ENCODE results near the gene MKNK2.

Gene MKNK2

DNA sequence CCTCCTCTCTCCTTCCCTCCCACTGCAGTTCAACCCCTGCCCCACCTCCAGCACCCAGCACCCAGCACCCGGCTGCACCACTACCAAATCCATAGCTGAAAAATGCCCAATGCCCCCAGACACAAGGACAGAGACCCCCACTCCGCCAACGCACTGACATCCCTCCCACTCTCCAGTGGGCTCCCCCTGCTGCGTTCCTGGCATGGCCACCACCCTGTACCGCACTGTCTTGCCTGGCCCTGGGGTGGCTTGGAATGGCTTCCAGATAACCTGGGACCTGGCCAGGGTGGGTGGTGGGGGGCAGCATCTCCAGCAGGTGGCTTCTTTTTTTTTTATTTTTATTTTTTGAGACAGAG, 5.8 kb upstream of the MKNK2 start:
- H3K4me1 Mint-ChIP-seq (ENCODE audit: low read depth): peaks cover 44% of the 10 kb centered on the region
- no peaks in the 10 kb centered on the region for H3K9me3 Mint-ChIP-seq (ENCODE audit: low read depth)
- H3K4me3 Mint-ChIP-seq: peak overlapping the region; percentile 17

DNA sequence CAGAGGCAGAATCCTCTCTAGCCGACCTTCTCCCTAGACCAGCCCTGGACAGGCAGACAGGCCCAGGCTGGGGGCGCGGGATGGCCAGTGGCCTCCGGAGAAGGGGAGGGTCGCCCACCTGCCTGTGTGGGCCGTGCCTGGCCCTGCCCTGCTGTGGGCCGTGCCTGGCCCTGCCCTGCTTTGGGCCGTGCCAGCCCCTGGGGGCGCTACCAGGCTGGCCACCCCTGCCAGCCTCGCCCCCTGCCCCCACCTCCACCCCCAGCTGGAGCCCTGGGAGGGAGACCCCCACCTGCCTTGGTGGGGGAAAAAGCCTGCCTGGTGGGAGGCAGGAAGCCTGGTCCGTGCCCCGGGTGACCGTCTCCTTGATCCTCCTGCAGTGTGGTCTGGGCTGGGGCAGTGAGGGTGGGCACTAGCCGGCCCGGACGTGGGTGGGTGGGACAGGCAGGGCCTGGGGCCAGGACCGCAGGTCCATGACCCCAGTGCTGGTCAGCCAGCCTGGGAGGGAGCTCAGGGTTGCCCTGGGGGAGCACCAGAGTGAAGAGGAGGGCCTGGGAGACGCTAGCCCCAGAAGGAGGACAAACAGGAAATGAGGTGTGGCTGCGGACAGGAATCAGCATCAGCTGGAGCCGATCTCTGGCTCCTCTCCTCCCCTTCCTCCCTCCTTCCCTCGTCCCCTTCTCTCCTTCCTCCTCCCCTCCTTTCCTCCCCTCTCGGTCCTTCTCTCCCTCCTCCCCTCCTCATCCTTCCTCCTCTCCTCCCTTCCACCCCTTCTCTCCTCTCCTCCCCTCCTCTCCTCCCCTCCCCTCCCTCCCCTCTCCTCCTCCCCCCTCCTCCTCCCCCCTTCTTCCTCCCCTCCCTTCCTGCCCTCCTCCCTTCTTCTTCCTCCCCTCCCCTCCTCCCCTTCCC, 5.1 kb upstream of the MKNK2 start:
- Mint-ChIP-seq H3K27me3 (no peaks in the 10 kb centered on the region), H3K9me3 (ENCODE audit: low read depth) (no peaks in the 10 kb centered on the region), H3K36me3 (no peaks in the 10 kb centered on the region), H3K4me1 (ENCODE audit: low read depth) (peaks cover 47% of the 10 kb centered on the region), H3K4me3 (peak overlapping the region; percentile 46), H3K27ac (peak overlapping the region; percentile 73)

More for the DNA sequence above, 5.8 kb upstream of the MKNK2 start:
- Mint-ChIP-seq H3K27ac (peak overlapping the region; percentile 54), H3K27me3 (no peaks in the 10 kb centered on the region), H3K36me3 (no peaks in the 10 kb centered on the region)

DNA sequence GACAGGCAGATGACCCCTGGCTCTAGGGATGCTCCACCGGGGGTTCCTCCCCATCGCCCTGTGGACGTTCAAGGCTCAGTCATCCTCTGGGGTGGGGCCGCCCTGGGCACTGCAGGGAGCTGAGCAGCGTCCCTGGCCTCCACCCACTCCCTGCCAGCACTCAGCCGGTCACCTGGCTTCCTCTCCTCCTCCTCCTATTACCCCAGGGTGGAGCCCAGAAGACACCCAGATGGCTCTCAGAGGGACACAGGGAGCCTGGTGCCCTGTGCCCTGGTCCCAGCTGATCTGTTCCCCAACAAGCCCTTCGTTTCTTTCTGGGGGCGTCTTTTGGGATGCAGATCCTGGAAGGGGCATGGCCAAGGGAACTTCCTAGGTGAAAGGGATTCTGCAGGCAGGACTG, 3.7 kb upstream of the MKNK2 start:
- no peak overlapping the region for H3K4me3 Mint-ChIP-seq
- peaks cover 40% of the 10 kb centered on the region for H3K4me1 Mint-ChIP-seq (ENCODE audit: low read depth)
- H3K36me3 Mint-ChIP-seq: no peaks in the 10 kb centered on the region
- H3K27ac Mint-ChIP-seq: peak overlapping the region; percentile 76
- H3K27me3 Mint-ChIP-seq: no peaks in the 10 kb centered on the region
- no peaks in the 10 kb centered on the region for H3K9me3 Mint-ChIP-seq (ENCODE audit: low read depth)

DNA sequence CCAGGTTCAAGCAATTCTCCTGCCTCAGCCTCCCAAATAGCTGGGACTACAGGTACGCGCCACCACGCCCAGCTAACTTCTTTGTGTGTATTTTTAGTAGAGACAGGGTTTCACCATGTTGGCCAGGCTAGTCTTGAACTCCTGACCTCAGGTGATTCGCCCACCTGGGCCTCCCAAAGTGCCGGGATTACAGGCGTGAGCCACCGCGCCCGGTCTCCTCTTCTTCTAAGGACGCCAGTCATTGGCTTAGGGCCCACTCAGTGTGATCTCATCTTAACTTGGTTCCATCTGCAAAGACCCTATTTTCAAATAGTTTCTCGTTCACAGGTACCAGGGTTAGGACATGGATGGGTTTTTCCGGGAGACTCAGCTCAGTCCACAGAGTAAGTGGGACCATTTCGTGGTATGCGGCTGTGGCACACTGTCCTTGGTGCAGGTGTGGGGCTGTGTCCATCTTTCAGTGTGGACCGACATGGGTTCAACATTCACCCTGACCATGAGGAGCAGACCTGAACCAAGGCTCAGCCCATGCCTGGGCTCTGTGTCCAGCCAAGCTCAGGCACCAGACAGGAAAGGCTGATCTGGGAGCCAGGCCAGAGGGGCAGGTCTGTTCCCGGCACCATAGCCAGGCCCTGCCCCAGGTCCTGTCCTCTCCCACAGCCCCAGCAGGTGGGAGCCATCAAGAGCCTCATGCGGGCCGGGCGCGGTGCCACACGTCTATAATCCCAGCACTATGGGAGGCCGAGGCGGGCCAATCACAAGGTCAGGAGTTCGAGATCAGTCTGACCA, 2.8 kb upstream of the MKNK2 start:
- Mint-ChIP-seq H3K4me1 (ENCODE audit: low read depth) (peaks cover 43% of the 10 kb centered on the region), H3K9me3 (ENCODE audit: low read depth) (no peaks in the 10 kb centered on the region), H3K27me3 (no peaks in the 10 kb centered on the region), H3K27ac (peak overlapping the region; percentile 46), H3K36me3 (no peaks in the 10 kb centered on the region), H3K4me3 (peak overlapping the region; percentile 17)

DNA sequence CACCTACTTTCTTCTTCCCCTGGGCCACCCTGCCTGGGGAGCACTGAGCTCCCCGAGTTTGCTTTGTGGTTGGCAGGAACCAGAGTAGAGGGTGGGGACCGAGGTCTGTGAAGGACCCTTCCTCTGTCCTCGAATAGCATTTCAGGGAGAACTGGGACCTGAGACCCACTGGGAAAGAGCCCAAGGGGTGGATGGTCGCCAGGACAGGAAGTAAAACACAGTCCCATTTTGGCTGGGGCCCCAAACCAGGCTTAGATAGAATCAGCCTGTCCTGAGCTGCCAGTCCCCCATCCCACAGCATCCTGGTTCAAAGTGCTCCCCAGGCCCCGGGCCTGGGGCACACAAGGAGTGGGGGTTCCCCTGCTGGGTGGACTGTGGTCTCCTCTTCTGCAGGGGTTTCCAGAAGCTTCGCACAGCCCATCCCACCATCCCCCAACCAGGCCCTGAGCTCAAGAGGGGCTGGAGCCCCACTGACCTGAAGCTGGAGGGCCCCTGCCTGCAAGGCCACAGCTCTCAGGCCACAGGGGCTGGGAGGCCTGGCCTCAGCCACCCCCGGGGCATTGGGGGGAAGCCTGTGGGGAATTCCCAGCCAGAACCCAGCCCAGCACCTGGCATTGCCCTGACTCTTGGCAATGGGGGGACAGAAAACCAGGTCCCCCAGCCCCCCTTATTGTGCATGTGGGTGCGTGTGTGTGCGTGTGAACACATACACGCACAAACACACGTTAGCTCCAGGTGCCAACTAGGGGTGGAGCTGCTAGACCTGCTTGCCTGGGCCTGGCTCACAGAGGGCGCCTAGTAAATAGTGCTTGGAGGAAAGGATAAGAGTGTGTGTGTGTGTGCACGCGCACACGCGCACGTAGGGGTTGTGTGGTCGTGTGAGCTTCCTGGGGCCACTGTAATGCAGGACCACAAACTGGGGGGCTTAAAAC, 995 bp upstream of the MKNK2 start:
- H3K9me3 Mint-ChIP-seq (ENCODE audit: low read depth): no peaks in the 10 kb centered on the region
- peaks cover 43% of the 10 kb centered on the region for H3K4me1 Mint-ChIP-seq (ENCODE audit: low read depth)
- peak overlapping the region; percentile 79 for H3K4me3 Mint-ChIP-seq
- H3K27me3 Mint-ChIP-seq: no peaks in the 10 kb centered on the region
- H3K27ac Mint-ChIP-seq: peak overlapping the region; percentile 87
- H3K36me3 Mint-ChIP-seq: no peaks in the 10 kb centered on the region

DNA sequence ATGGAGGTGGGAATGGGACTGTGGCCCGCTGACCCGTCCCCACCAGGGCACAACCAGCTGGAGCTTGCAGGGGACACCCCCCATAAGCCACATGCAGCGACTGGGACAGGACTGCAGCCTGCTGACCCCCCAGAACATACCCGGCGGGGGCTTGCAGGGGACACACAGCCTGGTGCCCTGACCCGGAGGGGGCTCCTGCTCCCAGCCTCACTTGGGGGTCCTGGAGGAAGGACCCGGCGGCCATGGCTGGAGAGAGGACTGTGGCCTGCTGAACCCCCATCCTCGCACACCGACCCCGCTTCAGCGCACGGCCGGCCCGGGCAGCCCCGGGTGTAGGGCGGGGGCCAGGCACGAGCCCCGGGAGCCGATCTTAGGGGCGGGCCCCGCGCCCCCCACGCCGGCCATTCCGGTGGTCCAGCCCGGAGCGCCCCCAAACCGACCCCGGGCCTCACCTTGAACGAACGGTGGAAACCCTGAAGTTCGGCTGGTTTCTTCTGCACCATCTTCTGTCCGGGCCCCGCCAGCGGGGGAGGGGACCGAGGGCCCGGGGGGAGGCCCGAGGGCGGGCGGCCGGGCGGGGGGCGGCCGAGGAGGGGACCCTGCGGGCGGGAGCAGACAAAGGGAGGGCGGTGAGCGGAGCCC, 574 bp downstream of the MKNK2 start:
- H3K27ac Mint-ChIP-seq: no peak overlapping the region
- H3K4me1 Mint-ChIP-seq (ENCODE audit: low read depth): peaks cover 38% of the 10 kb centered on the region
- H3K4me3 Mint-ChIP-seq: peak overlapping the region; percentile 84
- no peaks in the 10 kb centered on the region for H3K36me3 Mint-ChIP-seq
- H3K27me3 Mint-ChIP-seq: no peaks in the 10 kb centered on the region
- no peaks in the 10 kb centered on the region for H3K9me3 Mint-ChIP-seq (ENCODE audit: low read depth)

DNA sequence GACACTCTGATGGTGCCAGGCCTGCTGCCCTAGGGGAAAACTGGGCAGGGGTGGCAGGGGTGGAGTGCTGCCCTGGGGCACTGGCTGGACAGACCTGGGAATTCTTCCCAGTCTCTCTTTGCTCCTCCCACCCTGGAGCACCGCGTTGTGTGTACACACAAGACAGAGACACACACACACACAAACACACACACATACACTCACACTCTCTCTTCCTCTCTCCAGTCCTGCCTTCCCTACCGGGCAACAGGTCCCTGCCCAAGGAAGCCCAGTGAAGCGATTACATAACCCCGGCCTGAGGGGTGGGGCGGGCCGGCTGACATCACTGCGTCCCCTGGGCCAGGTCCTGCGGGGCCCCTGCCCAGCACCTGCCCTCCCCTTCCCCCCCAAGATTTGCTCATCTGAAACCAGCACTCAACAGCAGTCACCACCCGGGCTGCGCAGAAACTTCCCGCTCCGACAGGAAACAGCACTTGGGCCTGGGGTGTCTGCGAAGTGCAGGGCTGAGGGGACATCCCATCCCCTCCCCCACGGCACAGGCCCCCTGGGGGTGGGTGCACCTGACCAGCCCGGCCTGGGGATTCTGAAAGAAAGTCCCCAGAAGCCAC, 1.2 kb downstream of the MKNK2 start:
- Mint-ChIP-seq H3K9me3 (ENCODE audit: low read depth) (no peaks in the 10 kb centered on the region), H3K27ac (peak overlapping the region; percentile 77), H3K27me3 (no peaks in the 10 kb centered on the region), H3K36me3 (no peaks in the 10 kb centered on the region), H3K4me3 (peak overlapping the region; percentile 84), H3K4me1 (ENCODE audit: low read depth) (peaks cover 37% of the 10 kb centered on the region)

GRCh38 chr19:2048959-2049740, 1.9 kb downstream of the MKNK2 start:
- Mint-ChIP-seq H3K36me3 (no peaks in the 10 kb centered on the region), H3K4me1 (ENCODE audit: low read depth) (peaks cover 37% of the 10 kb centered on the region), H3K9me3 (ENCODE audit: low read depth) (no peaks in the 10 kb centered on the region), H3K4me3 (peak overlapping the region; percentile 84), H3K27me3 (no peaks in the 10 kb centered on the region), H3K27ac (peak overlapping the region; percentile 41)

DNA sequence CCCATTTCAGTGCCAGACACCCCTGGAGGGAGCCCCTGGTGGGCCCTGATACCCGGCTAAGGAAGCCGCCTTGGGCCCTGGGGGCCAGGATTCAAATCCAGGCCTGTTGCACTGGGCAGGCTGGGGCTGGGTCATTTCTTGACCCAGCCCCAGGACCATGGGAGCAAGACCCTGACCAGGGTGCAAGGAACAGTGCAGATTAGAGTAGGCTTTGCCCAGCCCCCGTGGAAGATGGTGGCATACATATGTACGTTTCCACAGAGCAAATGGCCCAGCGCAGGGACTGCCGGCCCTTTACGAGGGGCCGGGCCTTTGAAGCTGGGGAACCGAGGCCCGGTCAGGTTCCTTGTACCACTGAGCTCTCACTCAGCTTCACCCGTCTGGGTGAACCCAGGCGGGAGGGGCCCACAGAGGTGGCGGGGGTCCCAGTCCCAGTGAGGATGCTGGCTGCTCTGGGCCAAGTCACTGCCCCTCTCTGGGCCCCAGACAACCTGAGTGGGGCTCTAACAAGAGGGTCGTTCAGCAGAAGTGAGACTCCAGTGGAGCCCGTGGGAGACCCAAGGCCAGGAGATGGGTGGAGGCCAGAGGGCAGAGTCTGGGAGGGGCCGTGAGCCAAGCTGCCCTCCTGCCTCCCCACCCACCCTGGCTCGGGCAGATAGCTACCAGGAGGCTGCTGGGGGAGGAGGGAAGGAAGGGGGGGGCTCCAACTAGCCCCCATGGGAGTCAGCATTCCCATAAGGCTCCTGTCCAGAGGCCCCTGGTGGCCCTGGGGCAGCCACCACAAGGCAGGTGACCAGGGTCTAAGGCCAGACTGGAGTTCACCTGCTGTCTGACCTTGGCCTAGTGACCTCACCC, 2.7 kb downstream of the MKNK2 start:
- Mint-ChIP-seq H3K27ac (peak overlapping the region; percentile 68), H3K4me3 (peak overlapping the region; percentile 65), H3K4me1 (ENCODE audit: low read depth) (peaks cover 41% of the 10 kb centered on the region), H3K27me3 (no peaks in the 10 kb centered on the region), H3K36me3 (no peaks in the 10 kb centered on the region), H3K9me3 (ENCODE audit: low read depth) (no peaks in the 10 kb centered on the region)

DNA sequence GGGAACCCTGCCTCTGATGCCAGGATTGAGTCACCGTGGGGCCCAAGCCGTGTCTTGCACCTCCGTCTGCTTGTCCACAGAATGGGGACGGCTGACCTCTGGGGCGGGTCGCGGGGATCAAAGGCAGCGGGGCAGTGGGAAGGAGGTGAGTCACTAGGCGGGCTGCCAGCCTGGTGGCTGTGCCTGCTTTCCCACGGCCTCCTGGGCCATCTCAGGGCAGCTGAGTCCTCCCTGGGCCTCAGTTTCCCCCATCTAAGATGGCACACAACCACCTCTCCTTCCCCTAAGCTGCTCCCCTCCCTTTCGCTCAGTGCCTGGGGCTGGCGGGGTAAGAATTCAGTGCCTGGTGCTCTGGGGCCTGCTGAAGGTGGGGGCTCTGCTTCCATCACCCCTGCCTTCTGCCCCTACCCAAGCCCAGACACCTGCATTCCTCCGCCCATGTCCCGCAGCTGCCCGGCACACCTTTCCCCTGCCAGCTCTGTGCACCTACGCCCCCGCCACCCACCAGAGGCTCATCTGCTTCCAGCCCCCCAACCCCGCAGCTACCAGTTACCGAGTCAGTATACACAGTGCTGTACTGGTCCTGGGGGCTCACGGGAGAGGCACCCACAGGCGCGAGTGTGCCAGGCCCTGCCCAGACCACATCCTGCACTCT, 3.5 kb downstream of the MKNK2 start:
- H3K4me3 Mint-ChIP-seq: peak overlapping the region; percentile 49
- no peak overlapping the region for H3K27ac Mint-ChIP-seq
- H3K27me3 Mint-ChIP-seq: no peaks in the 10 kb centered on the region
- no peaks in the 10 kb centered on the region for H3K9me3 Mint-ChIP-seq (ENCODE audit: low read depth)
- H3K36me3 Mint-ChIP-seq: no peaks in the 10 kb centered on the region
- H3K4me1 Mint-ChIP-seq (ENCODE audit: low read depth): peaks cover 42% of the 10 kb centered on the region

- Mint-ChIP-seq H3K4me3 (no peak overlapping the region), H3K4me1 (ENCODE audit: low read depth) (peaks cover 40% of the 10 kb centered on the region), H3K27me3 (no peaks in the 10 kb centered on the region), H3K27ac (no peak overlapping the region), H3K36me3 (no peaks in the 10 kb centered on the region), H3K9me3 (ENCODE audit: low read depth) (no peaks in the 10 kb centered on the region)
Measured at GRCh38 chr19:2047076-2047448, 4.0 kb downstream of the MKNK2 start.
